ENCODE measurements around the gene NEUROG3.

DNA sequence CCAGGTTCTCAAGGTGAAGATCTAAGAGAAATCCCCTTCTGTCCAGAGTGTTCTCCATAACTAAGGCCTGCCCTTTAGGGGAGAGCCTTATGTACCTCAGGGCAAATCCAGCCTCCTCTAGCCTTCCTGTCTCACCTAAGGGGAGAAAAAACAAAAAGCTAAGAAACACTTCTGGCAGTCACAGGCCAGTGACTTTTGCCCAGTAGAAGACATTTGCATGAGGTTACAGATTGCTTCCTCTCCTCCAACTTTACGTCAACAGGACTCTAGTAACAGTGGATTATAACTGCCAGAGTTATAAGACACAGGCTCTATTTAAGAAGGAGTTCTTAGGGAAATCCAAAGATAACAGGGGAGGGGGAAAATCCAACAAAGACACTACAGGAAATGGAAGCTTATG lies 40.9 kb upstream of the NEUROG3 start:
- TF ChIP-seq, protein P1, sequence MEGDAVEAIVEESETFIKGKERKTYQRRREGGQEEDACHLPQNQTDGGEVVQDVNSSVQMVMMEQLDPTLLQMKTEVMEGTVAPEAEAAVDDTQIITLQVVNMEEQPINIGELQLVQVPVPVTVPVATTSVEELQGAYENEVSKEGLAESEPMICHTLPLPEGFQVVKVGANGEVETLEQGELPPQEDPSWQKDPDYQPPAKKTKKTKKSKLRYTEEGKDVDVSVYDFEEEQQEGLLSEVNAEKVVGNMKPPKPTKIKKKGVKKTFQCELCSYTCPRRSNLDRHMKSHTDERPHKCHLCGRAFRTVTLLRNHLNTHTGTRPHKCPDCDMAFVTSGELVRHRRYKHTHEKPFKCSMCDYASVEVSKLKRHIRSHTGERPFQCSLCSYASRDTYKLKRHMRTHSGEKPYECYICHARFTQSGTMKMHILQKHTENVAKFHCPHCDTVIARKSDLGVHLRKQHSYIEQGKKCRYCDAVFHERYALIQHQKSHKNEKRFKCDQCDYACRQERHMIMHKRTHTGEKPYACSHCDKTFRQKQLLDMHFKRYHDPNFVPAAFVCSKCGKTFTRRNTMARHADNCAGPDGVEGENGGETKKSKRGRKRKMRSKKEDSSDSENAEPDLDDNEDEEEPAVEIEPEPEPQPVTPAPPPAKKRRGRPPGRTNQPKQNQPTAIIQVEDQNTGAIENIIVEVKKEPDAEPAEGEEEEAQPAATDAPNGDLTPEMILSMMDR (IDR thresholded peaks at IDR 0.05 in 4 of 5, conservative IDR thresholded peaks at IDR 0.05 in 1 of 5): no peak
- TF ChIP-seq POLR2A (IDR thresholded peaks at IDR 0.05): no peak
